ENCODE results near the gene NTS.

NTS gene

GRCh38 chr12:85927166-85927565 lies 53.1 kb downstream of the NTS start:
- Histone ChIP-seq H4K20me1 (ENCODE audit: low read depth, low read length) (no peaks in the 10 kb centered on the region), H3K27ac (ENCODE audit: low read depth, low read length) (no peak overlapping the region), H3K9ac (ENCODE audit: low read length) (no peak overlapping the region), H3K79me2 (ENCODE audit: insufficient read depth, low read length) (no peaks in the 10 kb centered on the region), H3F3A (ENCODE audit: insufficient read depth) (no peaks in the 10 kb centered on the region), H2AFZ (ENCODE audit: low read depth, low read length, severe bottlenecking) (no peak overlapping the region), H3K9me2 (replicated peaks; ENCODE audit: insufficient read depth, low read length) (no peaks in the 10 kb centered on the region), H3K4me2 (ENCODE audit: low read depth, low read length, poor library complexity, severe bottlenecking) (no peak overlapping the region), H3K27me3 (ENCODE audit: low read length) (no peaks in the 10 kb centered on the region), H3K36me3 (ENCODE audit: low read length) (no peaks in the 10 kb centered on the region), H3K9me3 (ENCODE audit: insufficient read depth, low read length) (no peaks in the 10 kb centered on the region), H3K4me3 (ENCODE audit: insufficient read depth, low read length, poor library complexity, severe bottlenecking) (no peak overlapping the region)
- no peak for TF ChIP-seq CTCF (IDR thresholded peaks at IDR 0.05; ENCODE audit: insufficient read depth, low read length, poor library complexity, severe bottlenecking)
- TF ChIP-seq EZH2phosphoT487 (conservative IDR thresholded peaks at IDR 0.05; ENCODE audit: low read length): no peak
